Ovary (tissue), 9 donors: ENCODE measurements around the gene C16orf95. TPM values are rescaled to one million over a fixed set of nuclear protein-coding genes. Genes with fewer than 3 reads are reported as not detected.

Experiments
- DNase-seq, 5 donors: peaks; one replicate each; pipeline ENCODE4 v3.0.0-alpha.2; 2019 to 2020
- H3K27ac ChIP-seq, 2 donors: fragments of 200-600 bp; one replicate each; pipeline versions ENCODE4 v1.5.1 to v1.8.0; 2019 to 2022
- H3K27me3 ChIP-seq: fragments of 200-600 bp; one replicate; pipeline ENCODE4 v1.8.0; 2022
- H3K36me3 ChIP-seq: fragments of 200-600 bp; sonication (generic); one replicate; pipeline ENCODE4 v1.5.1; 2019
- H3K4me1 ChIP-seq: one replicate; pipeline ENCODE4 v1.8.1; 2013; ENCODE audit warnings: mild to moderate bottlenecking, moderate library complexity; ENCODE audit not compliant: insufficient read depth
- H3K4me3 ChIP-seq: fragments of 200-600 bp; sonication (generic); one replicate; pipeline ENCODE4 v1.5.1; 2017
- H3K9me3 ChIP-seq, 2 donors: fragments of 200-600 bp in 1 of 2; sonication (generic) in 1 of 2; one replicate each; pipeline versions ENCODE4 v1.5.1 to v1.8.1; 2013 to 2019; ENCODE audit warnings: mild to moderate bottlenecking in 1 of 2, moderate library complexity in 1 of 2
- EP300 ChIP-seq: sonication (generic); formaldehyde crosslinking; IDR thresholded peaks from one replicate; pipeline ENCODE4 v1.6.1; 2017; ENCODE audit warnings: antibody characterized with exemption
- POLR2A ChIP-seq: fragments of 450-650 bp; IDR thresholded peaks from one replicate; pipeline ENCODE4 v1.6.1; 2017; ENCODE audit warnings: antibody characterized with exemption, mild to moderate bottlenecking, moderate library complexity
- WGBS, 3 donors: extraction: QIAGEN DNeasy Blood & Tissue Kit in 1 of 3; methylation state at CpG; one replicate each; pipeline versions ENCODE4 v1.1.5 to v1.1.7; 2013 to 2017; 5-methylcytosine and 5-hydroxymethylcytosine counted together
- intact Hi-C, 4 donors: fragments of 100-400 bp; cut with DNase I; formaldehyde crosslinking; loops; one replicate each; pipeline versions ENCODE4 v1.11.0 to v1.15.1; 2022 to 2023
- polyA plus RNA-seq, 2 donors: library from polyadenylated mRNA; stranded (reverse); fragments of 200-250 nt in 1 of 2; fragments of 350-450 nt in 1 of 2; fragmentation: Illumina TruSeq in 1 of 2; extraction: RNeasy Lipid Tissue Mini Kit (QIAGEN cat#74804) in 1 of 2; gene quantifications; one replicate each; pipeline ENCODE4 v1.2.3, GENCODE V29; 2013 to 2014
- total RNA-seq, 7 donors: library from RNA; depleted of rRNA in 2 of 7; stranded (reverse); fragments of >200 nt in 2 of 7; fragmentation: NEBNext Ultra II Directional in 3 of 7; extraction: Animal tissue kit (Norgen Biotek cat#: 25700) in 3 of 7; gene quantifications; one replicate each; pipeline versions ENCODE4 v1.1.0 to v1.2.4, GENCODE V29; 2016 to 2023
- TF ChIP-seq, protein P1 (sequence below), 3 donors: fragments of 450-650 bp in 2 of 3; fragments of 200-600 bp in 1 of 3; IDR thresholded peaks; one replicate each; pipeline versions ENCODE4 v1.5.1 to v1.8.0; 2016 to 2022; ENCODE audit warnings: antibody characterized with exemption in 3 of 3, mild to moderate bottlenecking in 1 of 3
- donor health status: DM: no; HTN: no; CAD: no; lungs with moderate emphysema.
- donor health status: DM: no; HTN: no; CAD: no.
- donor health status: Bipolar disorder and iron deficiency.
- donor health status: DM: yes; HTN: yes; CAD: no.
- donor health status: DM: no; HTN: no; CAD: no.
- donor health status: DM: yes; HTN: yes; CAD: no.

The C16orf95 gene
- total and polyA plus RNA-seq, 9 donors: 1.0 to 6.1 (median 2.7) TPM

DNA sequence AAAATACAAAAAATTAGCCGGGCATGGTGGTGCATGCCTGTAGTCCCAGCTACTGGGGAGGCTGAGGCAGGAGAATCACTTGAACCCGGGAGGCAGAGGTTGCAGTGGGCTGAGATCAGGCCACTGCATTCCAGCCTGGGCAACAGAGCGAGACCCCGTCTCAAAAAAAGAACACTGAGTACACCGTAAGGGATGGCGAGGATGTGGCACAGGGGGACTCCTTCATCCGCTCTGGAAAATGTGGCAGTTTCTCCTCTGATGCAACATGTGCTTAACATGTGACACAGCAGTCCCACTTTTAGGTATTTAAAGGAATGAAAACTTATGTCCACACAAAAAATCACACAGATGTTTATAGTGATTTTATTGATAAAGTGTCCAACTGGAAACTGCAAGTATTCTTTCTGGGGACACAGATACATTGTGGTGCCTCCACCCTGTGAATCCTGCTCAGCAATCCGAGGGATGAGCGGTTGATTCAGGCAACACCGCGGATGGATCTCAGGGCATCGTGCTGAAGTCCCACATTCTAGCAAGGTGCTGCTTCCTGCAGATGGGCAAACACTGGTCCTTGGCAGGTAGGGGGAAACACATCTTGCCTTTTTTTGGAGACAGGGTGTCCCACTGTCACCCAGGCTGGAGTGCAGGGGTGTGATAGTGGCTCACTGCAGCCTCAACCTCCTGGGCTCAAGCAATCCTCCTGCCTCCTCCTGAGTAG, 3.5 kb upstream of the C16orf95 start:
- no peaks in the 10 kb centered on the region for H3K36me3 ChIP-seq
- WGBS, 3 donors: 84 to 88% (median 88%) methylated on average over 12 of the region's 12 CpGs
- no peaks in the 10 kb centered on the region for H3K27me3 ChIP-seq
- H3K9me3 ChIP-seq: no peaks in the 10 kb centered on the region
- no peak overlapping the region for H3K4me3 ChIP-seq
- no peak overlapping the region for H3K27ac ChIP-seq
- TF ChIP-seq, protein P1, sequence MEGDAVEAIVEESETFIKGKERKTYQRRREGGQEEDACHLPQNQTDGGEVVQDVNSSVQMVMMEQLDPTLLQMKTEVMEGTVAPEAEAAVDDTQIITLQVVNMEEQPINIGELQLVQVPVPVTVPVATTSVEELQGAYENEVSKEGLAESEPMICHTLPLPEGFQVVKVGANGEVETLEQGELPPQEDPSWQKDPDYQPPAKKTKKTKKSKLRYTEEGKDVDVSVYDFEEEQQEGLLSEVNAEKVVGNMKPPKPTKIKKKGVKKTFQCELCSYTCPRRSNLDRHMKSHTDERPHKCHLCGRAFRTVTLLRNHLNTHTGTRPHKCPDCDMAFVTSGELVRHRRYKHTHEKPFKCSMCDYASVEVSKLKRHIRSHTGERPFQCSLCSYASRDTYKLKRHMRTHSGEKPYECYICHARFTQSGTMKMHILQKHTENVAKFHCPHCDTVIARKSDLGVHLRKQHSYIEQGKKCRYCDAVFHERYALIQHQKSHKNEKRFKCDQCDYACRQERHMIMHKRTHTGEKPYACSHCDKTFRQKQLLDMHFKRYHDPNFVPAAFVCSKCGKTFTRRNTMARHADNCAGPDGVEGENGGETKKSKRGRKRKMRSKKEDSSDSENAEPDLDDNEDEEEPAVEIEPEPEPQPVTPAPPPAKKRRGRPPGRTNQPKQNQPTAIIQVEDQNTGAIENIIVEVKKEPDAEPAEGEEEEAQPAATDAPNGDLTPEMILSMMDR (IDR thresholded peaks at IDR 0.05): no peak
- TF ChIP-seq EP300 (no peak), POLR2A (no peak)
- intact Hi-C loops: loop anchor here in 2 of 4 donors (10.0 kb wide), 2 partner anchors 54 to 64 kb away; partner anchors contain the start of gene FBXO31 (in 1 of the 2)
- DNase-seq: no peak
- peaks cover 4% of the 10 kb centered on the region for H3K4me1 ChIP-seq

DNA sequence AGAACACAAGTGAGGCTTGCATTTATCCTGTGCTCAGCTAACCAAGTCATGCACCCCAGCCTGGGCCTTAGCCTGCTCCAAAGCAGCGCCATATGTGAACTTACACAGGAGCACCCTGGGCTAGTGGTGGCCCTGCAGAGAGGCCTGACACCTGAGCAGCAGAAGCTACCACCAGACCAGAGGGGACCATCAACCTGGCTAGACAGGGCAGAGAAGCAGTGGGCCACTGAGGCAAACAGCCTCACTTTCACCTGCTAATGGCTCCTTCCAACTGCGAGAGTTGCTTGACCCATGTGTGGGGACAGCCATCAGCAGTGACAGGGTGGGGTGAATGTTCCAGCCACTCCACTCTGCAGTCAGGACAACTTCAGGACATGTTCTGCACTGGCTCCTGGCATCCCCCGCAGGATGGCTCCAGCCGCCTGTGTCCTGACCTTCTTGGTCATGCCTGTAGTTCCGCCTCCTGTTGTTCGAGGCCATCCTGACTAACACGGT, 2.9 kb upstream of the C16orf95 start:
- Histone ChIP-seq H3K9me3 (no peaks in the 10 kb centered on the region), H3K4me1 (peaks cover 4% of the 10 kb centered on the region), H3K27me3 (no peaks in the 10 kb centered on the region), H3K36me3 (no peaks in the 10 kb centered on the region), H3K27ac (no peak overlapping the region), H3K4me3 (no peak overlapping the region)
- intact Hi-C loops: loop anchor here in 3 of 4 donors (5.0 to 10.0 kb wide), 3 partner anchors 55 to 72 kb away; partner anchors contain the start of genes FBXO31 (in 1 of the 3) and MAP1LC3B (in 1 of the 3)
- TF ChIP-seq POLR2A (no peak), EP300 (no peak)
- TF ChIP-seq, protein P1 (IDR thresholded peaks at IDR 0.05): no peak
- peak in 2 of 5 donors; percentile 17 to 27 for DNase-seq
- 67 to 75% (median 70%) methylated on average over 6 to 7 of the region's 7 CpGs for WGBS, 3 donors

DNA sequence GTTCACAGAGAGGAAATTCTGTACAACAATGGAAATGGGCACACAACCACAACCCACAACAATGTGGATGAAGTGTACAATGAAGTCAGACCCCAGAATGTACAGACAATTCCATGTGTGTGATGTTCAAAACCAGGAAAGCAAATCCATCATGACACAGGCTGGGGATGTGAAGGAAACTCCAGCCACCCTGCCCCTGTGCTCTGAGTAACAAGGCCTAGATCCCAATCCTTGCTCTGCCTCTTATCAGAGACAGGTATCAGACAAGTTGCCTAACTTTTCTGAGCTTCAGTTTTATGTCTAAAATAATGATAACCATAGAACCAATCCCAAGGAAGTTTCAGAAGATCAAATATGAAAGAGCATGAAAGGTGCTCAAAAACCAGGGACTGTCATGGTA, 1.8 kb upstream of the C16orf95 start:
- Histone ChIP-seq H3K4me1 (no peaks in the 10 kb centered on the region), H3K27me3 (no peaks in the 10 kb centered on the region), H3K9me3 (no peaks in the 10 kb centered on the region), H3K4me3 (no peak overlapping the region), H3K36me3 (no peaks in the 10 kb centered on the region), H3K27ac (no peak overlapping the region)
- intact Hi-C loops: loop anchor here in 1 of 4 donors (5.0 kb wide), 1 partner anchor 73 kb away; the partner anchor contains the start of gene MAP1LC3B
- no peak for DNase-seq
- no peak for TF ChIP-seq POLR2A
- TF ChIP-seq EP300: no peak
- TF ChIP-seq, protein P1 (IDR thresholded peaks at IDR 0.05): no peak

DNA sequence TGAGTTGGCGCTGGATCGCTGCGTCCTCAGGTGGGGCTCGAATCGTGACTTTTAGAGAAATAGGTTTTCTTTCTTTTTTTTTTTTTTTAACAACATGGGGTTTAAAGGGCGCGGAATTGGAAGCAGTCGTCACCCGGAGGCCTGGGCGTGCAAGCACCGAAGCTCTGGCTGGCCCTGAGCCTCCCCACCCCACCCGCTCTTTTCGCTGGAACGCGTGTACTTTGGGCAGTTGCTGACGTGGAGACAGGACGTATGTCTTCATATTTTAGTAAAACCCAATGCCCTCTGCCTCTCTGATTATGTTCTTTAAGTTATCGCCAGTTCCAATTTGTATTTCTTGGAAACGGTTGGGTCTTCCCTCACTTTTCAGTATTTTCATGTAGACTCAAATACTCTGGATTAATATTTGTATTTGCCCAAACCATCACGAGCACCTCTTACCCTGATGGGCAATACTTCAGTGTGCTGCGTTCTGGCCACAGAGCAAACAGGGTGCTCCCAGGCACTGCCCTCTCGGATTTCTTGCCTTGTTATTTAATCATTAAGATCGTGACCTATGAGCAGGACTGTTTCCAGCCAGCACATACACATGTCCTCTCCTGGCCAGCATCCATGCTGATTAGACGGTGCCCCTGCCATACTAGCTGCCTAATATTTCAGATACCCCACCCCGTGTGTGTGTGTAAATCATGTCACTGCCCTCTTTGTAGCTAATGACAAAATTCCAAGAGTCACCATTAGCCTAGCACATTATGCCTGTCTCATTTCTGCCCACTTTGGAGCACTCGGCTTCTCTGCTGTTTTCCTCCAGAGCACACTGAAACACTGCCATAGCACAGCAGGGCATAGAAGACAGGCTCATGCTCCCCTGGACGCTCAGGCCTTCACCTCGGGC, 805 bp upstream of the C16orf95 start:
- TF ChIP-seq POLR2A (no peak), EP300 (no peak)
- TF ChIP-seq, protein P1 (IDR thresholded peaks at IDR 0.05): no peak
- Histone ChIP-seq H3K27me3 (no peaks in the 10 kb centered on the region), H3K4me1 (no peaks in the 10 kb centered on the region), H3K36me3 (no peaks in the 10 kb centered on the region), H3K4me3 (peak overlapping the region; percentile 87), H3K9me3 (no peaks in the 10 kb centered on the region), H3K27ac (peak overlapping the region; percentile 87 to 88)
- intact Hi-C loops: loop anchor here in 1 of 4 donors (5.0 kb wide), 1 partner anchor 74 kb away; the partner anchor contains the start of gene MAP1LC3B
- 4 to 5% (median 5%) methylated on average over 28 of the region's 28 CpGs for WGBS, 3 donors
- peak; percentile 52 to 78 (median 70) for DNase-seq
